ENCODE measurements around the gene RUNX3. TPM values are rescaled to one million over a fixed set of nuclear protein-coding genes. Genes with fewer than 3 reads are reported as not detected.

RUNX3 gene
- total RNA-seq, 1 donor from 2014 or later: 98.8 TPM

DNA sequence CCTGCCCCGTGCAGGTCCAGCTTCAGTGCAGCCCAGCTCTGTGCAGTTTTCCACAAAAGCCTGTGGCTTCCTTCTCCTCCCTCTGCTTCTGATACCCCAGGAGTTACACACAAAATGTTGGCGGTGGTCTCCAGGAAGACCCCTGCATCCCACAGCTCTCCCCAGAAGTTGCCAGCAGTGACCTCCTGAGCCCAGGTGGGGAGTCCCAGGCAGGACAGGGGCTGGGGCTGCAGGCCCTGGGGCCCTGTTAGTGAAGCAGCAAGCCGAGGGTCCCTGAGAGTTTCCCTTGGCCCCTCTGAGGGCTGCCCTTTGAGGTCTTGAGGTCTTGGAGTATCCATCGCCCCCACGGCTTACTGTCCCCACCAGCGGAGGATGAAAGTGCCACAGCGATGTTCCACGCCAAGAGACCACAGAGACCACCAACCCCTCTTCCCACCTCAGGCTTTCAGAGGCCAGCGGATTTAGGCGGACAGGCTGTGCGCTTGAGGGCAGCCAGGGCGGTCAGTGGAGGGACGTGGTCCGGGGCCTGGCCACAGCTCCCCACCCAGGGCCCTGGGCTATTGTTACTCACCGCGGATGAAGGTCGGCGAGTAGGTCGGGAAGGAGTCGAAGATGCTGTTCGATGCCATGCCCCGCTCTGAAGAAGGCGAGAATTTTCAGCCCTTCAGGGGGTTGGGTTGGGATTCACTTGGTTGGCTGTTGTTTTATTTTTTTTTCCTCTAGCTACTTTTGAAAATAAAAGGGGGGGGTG, 34.0 kb upstream of the RUNX3 start:
- intact Hi-C loops (cut with micrococcal nuclease): loop anchor here (1.0 to 10.0 kb wide), 3 partner anchors 73 to 281 kb away; partner anchors contain the start of gene RSRP1

DNA sequence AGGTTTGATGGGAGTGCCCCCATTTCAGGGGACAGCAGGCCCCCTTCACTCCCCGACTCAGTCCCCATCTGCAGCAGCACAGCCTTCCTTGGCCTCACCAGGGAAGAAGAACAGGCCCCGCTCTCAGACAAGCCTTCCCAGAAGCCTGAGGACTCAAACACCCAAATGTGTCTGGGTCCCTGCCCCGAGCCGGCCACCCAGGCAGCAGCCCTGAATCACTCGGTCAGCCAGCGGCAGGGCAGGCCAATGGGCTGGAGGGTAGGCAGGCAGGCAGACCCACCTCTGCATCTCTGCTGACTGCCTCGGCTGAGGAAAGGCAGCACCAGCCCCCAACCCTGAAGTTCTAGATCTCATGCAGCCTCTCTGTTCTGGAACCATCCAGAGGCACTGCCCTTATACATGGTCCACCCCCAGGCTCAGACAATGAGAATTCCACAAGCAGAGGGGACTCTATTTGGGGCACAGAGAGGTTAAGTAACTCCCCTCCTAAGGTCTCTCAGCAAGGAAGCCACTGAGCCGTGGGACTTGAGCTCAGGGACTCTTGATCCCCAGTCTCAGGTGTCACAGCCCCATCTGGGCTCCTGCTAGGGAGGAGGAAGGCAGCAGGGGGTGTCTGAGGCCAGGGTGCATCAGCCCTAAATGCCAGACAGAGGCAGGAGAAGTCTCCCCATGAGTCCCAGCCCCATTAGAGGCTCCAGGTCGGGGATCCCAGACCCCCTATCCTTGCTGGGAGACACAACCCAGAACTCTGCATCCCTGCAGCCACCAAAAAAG, 33.2 kb upstream of the RUNX3 start:
- intact Hi-C loops (cut with micrococcal nuclease): loop anchor here (1.0 to 10.0 kb wide), 2 partner anchors 74 to 282 kb away; partner anchors contain the start of gene RSRP1

DNA sequence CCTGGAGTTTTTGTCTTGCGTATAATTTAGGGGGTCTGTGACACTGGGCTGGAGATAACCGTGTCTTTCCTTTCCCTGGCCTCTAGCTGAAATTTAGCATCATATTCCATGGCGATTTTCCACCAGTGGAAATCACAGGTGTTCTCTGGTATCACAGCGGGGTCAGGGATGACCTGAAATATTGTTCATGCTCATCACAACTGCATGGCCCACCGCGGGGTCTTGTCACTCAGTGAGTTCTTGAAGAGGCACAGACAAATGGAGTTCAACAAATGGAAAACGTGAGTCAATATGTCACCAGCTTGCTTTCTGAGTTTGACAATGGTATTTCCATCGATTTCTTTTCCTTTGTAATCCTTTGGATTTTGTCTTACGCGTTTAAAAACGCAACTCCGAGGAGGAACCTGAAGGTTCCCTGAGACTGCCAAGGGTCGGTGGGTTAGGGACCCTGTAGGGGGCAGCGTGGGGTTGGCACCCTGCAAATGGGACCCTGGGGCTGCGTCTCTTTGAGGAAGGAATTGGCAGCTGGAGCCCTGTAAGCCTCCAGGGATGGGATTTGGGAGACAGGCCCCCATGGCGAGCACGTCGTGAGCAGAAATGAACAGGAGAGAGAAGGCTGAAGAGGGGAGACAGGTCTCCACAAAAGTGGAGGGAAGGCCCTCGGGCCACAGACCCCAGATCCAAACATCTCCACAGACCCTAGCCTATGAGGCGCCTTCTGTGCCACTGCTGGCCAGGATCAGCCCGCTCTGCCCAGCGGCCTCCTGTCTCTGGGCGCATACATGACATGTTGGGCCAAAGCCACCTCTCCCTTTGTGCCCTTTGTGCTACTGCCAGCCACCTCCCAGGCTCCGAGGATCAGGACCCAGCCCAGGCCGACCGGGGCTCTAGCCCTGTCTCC, 32.1 kb upstream of the RUNX3 start:
- intact Hi-C loops (cut with micrococcal nuclease): loop anchor here (10.0 kb wide), 1 partner anchor 283 kb away; the partner anchor contains the start of gene RSRP1

DNA sequence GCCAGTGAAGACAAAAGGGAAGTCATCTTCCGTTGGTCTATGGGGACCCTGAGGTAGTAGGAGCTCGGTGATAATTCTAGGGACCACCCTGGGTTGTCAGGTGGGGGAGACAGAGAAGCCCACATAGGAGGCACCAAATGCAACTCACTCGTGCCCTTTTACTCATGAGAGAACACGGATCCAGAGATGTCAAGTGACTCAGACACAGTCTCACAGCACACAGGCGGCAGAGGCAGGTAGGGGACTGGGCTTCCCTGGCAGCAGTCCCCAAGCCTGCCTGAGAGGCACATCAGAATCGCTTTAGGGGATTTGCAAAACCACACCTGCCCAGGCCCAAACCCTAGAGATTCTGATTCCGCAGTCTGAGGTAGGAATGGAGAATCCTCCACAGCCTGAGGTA, 31.3 kb upstream of the RUNX3 start:
- intact Hi-C loops (cut with micrococcal nuclease): loop anchor here (10.0 kb wide), 1 partner anchor 283 kb away; the partner anchor contains the start of gene RSRP1

DNA sequence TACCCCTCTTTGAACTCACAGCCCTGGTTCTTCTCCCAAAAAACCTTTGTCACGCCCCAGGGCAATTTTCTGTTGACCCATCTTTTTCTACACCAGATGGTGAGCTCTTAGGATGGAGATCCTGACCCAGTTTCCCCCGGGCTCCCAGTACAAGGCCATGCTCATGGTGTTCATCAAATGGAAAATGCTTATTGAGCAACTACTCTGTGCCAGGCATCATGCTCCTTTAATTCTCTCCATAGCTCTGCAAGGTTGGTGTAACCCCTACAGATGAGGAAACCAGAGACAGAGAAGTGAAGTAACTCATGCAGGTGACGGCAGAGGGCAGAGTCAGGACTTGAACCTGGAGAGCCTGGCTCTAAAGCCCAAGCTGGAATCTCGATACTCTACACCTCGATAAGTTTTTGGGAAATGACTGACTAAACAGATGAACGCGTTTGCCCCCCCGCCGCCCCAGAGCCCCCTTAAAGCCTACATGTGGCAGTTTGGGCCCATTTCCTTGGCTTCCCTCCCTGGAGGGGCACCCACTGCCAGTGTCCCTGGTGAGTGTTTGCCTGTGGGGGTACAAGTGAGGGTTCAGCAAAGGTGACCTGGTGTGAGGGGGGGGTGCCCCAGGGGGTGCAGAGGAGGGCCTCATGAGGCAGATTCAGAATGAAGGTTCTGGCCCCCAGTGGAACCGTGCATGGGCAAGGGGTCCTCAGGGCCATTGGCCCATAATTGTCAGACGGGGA, 30.2 kb upstream of the RUNX3 start:
- intact Hi-C loops (cut with micrococcal nuclease): loop anchor here (10.0 kb wide), 1 partner anchor 285 kb away; the partner anchor contains the start of gene RSRP1

DNA sequence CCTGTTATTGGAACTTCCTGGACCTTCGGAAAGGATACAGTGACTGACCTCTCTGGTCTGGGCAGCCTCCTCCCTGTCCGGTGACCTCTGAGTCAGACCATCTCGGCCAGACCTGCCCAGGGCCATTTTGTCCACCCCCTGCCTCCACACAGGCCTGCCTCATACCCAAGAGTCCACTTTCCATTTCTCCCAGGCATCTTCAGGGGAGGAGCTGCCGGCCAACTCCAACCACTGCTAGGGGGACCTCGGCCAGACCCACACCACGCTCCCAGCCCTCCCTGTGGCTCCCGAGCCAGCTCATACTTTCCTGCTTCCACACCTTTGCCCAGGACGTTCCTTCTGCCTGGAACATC, 29.5 kb upstream of the RUNX3 start:
- intact Hi-C loops (cut with micrococcal nuclease): loop anchor here (5.0 kb wide), 1 partner anchor 317 kb away; the partner anchor contains the start of gene SRRM1

DNA sequence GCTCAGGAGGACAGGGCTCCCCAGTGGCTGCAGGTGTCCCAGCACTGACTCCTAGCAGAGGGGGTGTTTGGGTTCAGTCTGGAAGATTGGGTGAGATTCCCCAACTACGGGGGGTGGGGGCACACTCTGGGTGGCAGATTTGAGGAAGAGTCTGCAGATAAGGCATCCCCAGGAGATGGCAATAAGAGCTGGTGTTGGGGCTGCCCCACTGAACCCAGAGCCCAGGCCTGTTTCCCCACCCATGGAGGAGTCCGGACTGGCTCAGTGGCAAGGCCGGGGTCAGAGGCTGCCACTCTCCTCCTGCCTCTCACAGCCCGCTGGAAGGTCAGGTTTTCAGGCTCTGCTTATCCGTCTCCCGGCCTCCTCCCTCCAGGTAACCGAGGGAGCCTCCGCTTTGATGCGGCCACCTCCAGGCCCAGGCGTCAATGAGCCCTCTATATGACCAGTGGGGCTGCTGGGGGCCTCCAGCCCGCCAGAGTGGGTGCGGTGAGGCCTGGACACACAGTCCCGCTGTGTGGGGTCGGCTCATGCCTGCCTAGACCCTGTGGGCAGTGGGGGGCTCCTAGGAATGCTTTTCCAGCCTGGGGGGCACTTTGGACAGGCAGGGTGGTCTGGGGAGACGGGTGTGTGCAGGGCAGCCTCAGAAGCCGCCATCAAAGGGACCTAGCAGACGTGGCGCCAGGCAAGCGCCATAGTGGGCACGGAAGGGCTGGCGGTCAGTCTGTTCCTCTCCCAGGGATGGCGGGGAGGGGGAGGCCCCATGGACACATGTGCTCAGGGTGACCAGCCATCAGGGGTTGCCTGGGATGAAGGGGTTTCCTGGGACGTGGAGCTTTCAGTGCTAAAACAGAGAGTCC, 28.9 kb upstream of the RUNX3 start:
- intact Hi-C loops (cut with micrococcal nuclease): loop anchor here (5.0 kb wide), 1 partner anchor 317 kb away; the partner anchor contains the start of gene SRRM1

DNA sequence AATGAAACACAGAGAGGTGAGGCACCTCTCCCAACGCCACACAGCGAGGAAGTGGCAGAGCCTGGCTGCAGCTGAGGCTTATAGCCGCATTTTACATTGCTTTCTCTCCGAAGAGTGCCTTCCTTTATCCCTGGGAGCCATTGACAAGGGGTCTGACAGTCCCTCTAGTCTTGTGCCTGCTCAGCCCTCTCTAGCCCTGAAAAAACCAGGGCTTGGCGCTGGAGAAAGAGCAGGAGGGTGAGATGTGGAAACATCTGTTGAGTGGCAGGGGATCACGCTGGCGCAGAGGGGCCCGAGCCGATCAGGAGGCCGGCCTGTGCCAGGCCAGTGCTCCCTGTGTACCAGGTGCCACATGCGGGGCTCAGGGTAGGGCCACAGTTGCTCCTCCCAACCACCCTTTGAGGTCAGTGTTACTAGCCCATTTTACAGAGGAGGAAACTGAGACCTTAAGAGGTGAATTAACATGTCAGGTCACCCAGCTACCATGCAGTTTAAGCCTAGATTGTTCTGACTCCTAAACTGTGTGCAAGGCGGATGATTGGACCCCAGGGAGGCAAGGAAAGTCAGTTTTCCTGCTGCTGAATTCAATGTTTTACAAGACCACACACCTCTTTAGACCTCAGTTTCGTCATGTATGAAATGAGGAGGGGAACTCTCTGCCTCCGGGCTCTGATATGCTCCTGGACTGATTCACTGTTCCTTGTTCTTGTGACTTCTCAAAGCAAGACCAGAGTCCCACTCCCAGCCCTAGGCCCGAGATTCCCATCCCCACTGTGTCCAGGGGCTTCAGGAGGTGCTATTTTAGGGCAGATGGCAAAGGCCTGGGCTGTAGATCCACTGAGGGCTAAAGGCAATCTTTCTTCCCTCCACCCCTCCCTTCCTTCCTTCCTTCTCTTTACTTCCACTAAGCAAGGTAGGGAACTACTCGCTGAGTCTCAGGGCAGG, 28.0 kb upstream of the RUNX3 start:
- intact Hi-C loops (cut with micrococcal nuclease): loop anchor here (5.0 kb wide), 1 partner anchor 316 kb away; the partner anchor contains the start of gene SRRM1

DNA sequence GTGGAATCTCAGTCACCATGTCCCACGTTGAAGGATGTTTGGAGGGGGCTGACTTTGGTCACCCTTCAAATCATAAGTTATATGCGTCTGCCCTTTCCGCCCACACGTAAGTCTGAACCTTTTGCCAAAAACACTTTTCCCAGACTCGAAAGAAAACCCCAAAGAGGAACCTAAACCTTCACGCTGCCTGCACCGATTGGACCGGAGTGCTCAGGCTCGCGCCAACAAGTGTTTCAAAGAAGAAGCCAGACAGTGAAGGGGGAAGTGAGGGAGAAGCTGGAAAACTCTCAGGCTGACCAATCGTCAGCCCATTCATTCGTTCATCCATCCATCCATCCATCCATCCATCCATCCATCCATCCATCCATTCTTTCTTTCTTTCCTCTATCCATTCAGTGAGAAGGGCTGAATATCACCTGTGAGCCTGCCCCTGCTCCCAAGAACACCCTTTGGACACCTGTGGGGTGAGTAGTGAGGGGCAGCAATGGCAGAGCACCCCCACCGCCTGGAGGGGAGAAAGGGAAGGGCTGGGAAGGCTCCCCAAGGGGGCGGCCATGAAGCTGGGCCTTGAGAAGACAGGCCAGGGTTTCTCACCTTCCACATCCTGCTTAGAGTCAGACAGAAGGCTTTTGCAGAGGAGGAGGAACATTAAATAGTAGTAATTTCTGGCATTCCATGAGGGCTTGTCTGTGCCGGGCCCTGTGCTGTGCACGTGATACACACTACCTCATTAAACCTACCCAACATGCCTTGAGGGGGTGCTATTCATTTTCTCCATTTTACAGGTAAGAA, 27.1 kb upstream of the RUNX3 start:
- intact Hi-C loops (cut with micrococcal nuclease): loop anchor here (5.0 kb wide), 1 partner anchor 315 kb away; the partner anchor contains the start of gene SRRM1

DNA sequence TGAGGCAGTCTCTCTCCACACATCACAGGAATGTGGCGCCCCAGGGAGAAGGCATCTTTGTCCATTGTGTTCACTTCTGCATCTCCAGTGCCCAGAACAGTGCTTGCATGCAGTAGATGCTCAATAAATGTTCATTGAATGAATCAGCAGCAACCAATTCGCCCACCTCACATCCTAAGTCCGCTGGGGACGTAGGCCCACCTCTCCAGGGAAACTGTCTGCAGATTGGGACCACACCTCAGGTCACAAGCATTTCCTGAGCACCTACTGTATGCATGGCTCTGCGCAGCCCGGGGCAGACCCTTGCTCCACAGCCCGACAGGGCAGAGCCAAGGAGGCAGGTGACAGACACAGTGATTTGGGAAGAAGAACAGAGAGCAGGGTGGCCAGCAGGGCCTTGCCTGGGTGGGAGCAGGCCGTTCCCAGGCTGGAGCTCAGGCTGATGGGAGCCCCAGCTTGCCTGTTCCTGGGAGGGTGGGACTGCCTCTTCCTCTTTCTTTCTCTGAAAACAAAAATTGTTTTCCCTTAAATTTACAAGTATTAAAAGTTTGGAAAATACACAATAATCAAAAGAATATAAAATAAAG, 25.8 kb upstream of the RUNX3 start:
- intact Hi-C loops (cut with micrococcal nuclease): loop anchor here (1.0 to 5.0 kb wide), 4 partner anchors 9 to 314 kb away; partner anchors contain the start of gene SRRM1

DNA sequence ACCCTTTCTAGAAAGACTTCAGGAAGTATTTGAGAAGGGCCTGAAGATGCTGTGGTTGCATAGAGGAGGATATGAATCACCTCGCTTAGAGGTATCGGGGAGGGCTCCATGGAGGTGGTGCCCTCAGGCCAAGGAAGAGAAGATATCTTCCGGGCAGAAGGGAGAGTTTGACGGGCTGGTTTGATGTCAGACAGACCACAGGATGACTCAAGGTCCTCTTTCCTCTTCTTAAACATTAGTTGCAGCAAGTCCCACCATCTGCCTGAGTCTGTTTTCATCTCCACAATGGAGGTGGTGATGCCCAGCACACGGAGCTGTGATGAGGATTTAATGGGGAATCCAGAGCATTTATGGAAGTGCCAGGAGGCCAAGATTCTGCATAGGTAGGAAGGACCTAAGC, 25.1 kb upstream of the RUNX3 start:
- intact Hi-C loops (cut with micrococcal nuclease): loop anchor here (1.0 to 5.0 kb wide), 4 partner anchors 10 to 313 kb away; partner anchors contain the start of gene SRRM1

DNA sequence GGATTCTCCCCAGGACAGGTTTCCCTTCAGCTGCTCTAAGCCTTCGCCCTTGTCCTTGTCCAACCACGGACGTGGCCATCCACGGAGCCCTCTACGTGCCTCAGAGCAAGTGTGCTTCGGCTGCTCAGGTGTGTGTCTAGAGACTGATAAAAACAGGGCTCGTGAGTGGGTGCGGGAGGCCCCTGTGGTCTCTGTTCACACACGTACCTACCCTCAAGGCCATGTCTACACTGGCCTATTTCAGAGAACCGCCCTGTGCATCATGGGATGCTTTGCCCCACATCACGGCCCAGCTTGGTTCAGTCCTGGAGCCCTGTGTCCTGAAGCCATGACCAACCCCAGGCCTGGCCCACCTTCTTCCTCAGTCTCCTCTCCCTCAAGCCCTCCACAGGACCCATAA, 24.6 kb upstream of the RUNX3 start:
- intact Hi-C loops (cut with micrococcal nuclease): loop anchor here (1.0 to 5.0 kb wide), 4 partner anchors 11 to 312 kb away; partner anchors contain the start of gene SRRM1

DNA sequence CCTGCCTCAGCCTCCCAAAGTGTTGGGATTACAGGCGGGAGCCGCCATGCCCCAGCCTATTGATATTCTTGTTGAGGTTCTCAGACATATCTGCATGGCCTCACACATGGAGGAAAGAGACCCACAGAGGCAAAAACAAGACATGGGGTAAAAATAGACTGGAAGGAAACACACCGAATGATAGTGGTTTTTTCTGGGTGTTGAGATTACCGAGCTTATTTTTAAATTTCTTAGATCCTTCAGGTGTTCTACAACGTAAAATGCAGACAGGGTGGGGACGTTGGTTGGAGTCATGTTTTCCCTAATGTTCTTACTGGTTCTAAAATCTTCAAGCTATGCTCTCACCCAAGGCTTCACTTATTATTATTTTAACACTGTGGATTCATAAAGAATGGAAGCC, 23.9 kb upstream of the RUNX3 start:
- intact Hi-C loops (cut with micrococcal nuclease): loop anchor here (2.0 kb wide), 2 partner anchors 25 to 147 kb away; no protein-coding TSS in a partner anchor

DNA sequence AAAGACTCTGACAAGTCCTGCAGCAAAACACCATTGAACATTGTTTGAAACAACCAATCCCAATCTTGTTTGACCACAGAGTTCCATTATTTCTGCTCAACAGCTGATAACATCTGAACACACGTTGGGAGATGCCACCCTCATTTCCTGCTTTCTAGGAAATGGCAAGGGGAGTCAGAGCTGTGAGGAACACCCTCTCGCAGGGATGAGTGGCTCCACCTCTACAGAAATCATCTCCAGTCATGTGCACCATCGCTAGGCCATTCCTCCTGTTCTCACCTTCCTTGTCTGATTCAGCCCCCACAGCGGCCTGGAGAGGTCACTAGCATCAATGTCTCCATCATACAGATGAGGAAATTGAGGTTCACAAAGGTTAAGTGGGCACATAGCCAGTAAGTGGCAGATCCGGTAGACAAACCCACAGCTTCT, 22.4 kb upstream of the RUNX3 start:
- intact Hi-C loops (cut with micrococcal nuclease): no loop called here

DNA sequence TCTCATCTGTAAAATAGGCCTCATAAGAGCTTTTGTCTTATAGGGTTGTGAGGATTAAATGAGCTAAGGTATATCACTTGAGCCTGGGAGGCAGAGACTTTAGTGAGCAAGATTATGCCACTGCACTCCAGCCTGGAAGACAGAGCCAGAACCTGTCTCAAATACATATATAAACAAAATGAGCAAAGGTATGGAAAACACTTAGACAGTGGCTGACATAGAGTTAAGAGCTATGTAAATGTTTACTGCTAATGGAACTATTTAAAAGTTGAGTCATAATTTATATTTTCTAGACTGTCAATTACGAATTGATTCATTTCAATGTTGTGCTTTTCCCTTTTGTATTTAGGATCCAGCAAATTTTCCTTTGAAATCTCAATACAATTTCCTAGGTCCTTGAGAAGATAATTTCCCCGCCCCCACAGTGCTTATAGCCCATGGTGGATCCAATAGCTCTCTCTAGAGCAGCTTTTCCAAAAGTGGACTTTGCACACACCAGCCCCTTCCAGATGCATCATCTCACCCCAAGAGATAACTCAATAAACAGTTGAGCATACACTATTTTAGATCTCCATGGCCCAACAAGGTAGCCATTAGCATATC, 21.8 kb upstream of the RUNX3 start:
- intact Hi-C loops (cut with micrococcal nuclease): no loop called here

DNA sequence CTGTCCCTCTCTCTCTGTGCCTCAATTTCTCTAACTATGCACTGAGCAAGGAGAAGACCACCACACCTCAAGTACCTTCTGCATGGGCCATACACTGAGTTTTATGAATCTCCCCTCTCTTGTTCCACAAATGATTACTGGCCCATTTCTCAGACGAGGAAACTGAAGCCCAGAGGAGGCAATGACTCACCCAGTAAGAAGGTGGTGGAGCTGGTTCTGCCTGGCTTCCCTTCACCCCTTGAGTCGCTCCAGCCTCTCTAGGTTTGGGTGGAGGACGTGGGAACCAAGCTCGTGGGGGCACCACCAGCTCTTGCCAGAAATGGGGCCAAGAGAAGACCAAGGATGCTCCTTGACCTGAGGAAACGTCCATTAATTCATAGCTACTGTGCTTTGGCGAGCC, 21.3 kb upstream of the RUNX3 start:
- intact Hi-C loops (cut with micrococcal nuclease): no loop called here
